GM12891 (cell line): ENCODE measurements around the gene KRTAP5-11.
"Not testable (repeated sequence)": the region's sequence is repeated elsewhere in the genome, so short reads cannot be mapped to it uniquely, and the experiment has no call there.

Experiments
- POLR2AphosphoS5 ChIP-seq: IDR thresholded peaks from 2 replicates; pipeline ENCODE4 v1.6.1; 2011; ENCODE audit warnings: low read depth, low read length, control low read depth
- TAF1 ChIP-seq: IDR thresholded peaks from 2 replicates; pipeline ENCODE4 v1.6.1; 2011; ENCODE audit warnings: low read depth, low read length, control low read depth

GRCh38 chr11:71539971-71540370 is 42.7 kb downstream of the KRTAP5-11 start:
- TF ChIP-seq TAF1, POLR2AphosphoS5: not testable (repeated sequence)
